HepG2 (cell line): ENCODE results near the gene ZNF341. TPM values are rescaled to one million over a fixed set of nuclear protein-coding genes. Genes with fewer than 3 reads are reported as not detected.

ENCODE experiments used
- ARNTL ChIP-seq: sonication (generic); formaldehyde crosslinking; IDR thresholded peaks from 2 replicates; pipeline ENCODE4 v1.4.0; 2020; ENCODE audit warnings: mild to moderate bottlenecking, missing genetic modification reagents
- GATAD1 ChIP-seq: IDR thresholded peaks from 2 replicates; pipeline ENCODE4 v1.6.1; 2016; ENCODE audit warnings: missing genetic modification reagents, missing compliant biosample characterization
- MLLT10 ChIP-seq: sonication (generic); formaldehyde crosslinking; IDR thresholded peaks from 2 replicates; pipeline ENCODE4 v1.4.0; 2020; ENCODE audit warnings: missing genetic modification reagents
- REXO4 ChIP-seq: sonication (generic); formaldehyde crosslinking; IDR thresholded peaks from 2 replicates; pipeline ENCODE4 v1.8.0; 2022; ENCODE audit warnings: missing genetic modification reagents, mild to moderate bottlenecking, borderline replicate concordance
- SATB2 ChIP-seq: sonication (generic); formaldehyde crosslinking; IDR thresholded peaks from 2 replicates; pipeline ENCODE4 v1.5.0; 2020; ENCODE audit warnings: missing genetic modification reagents
- SOX13 ChIP-seq, 3 experiments: fragments of 450-650 bp in 1 of 3; sonication (generic) in 1 of 3; formaldehyde crosslinking in 1 of 3; IDR thresholded peaks in 2 of 3; conservative IDR thresholded peaks in 1 of 3; 2 replicates each; pipeline versions ENCODE4 v1.5.0 to v1.6.1; 2016 to 2020; ENCODE audit warnings: antibody characterized with exemption in 1 of 3, mild to moderate bottlenecking in 1 of 3, missing compliant biosample characterization in 1 of 3, missing genetic modification reagents in 1 of 3, moderate library complexity in 1 of 3
- SOX5 ChIP-seq: IDR thresholded peaks from 2 replicates; pipeline ENCODE4 v1.6.1; 2016; ENCODE audit warnings: borderline replicate concordance
- TOPORS ChIP-seq: sonication (generic); formaldehyde crosslinking; IDR thresholded peaks from 2 replicates; pipeline ENCODE4 v1.8.0; 2023; ENCODE audit warnings: mild to moderate bottlenecking, missing genetic modification reagents
- ZC3H4 ChIP-seq: sonication (generic); formaldehyde crosslinking; IDR thresholded peaks from 2 replicates; pipeline ENCODE4 v1.4.0; 2020; ENCODE audit warnings: missing genetic modification reagents, borderline replicate concordance
- ZFP36 ChIP-seq: fragments of 150-350 bp; IDR thresholded peaks from 2 replicates; pipeline ENCODE4 v1.6.1; 2018; ENCODE audit warnings: borderline replicate concordance, low read length, low read depth; ENCODE audit not compliant: partially characterized antibody
- ZNF138 ChIP-seq: sonication (generic); formaldehyde crosslinking; IDR thresholded peaks from 2 replicates; pipeline ENCODE4 v1.5.0; 2020; ENCODE audit warnings: mild to moderate bottlenecking, low read depth, missing genetic modification reagents
- ZNF451 ChIP-seq: sonication (generic); formaldehyde crosslinking; IDR thresholded peaks from 2 replicates; pipeline ENCODE4 v1.5.0; 2020; ENCODE audit warnings: mild to moderate bottlenecking, missing genetic modification reagents
- ZNF556 ChIP-seq: sonication (generic); formaldehyde crosslinking; IDR thresholded peaks from 2 replicates; pipeline ENCODE4 v1.4.0; 2020; ENCODE audit warnings: mild to moderate bottlenecking, missing genetic modification reagents, borderline replicate concordance
- ZNF7 ChIP-seq: IDR thresholded peaks from 2 replicates; pipeline ENCODE4 v1.6.1; 2016; ENCODE audit warnings: missing biosample characterization, missing genetic modification reagents
- ZNF747 ChIP-seq: sonication (generic); formaldehyde crosslinking; IDR thresholded peaks from 2 replicates; pipeline ENCODE4 v1.8.1; 2023; ENCODE audit warnings: missing genetic modification reagents, mild to moderate bottlenecking, borderline replicate concordance
- ZNF766 ChIP-seq: sonication (generic); formaldehyde crosslinking; IDR thresholded peaks from 2 replicates; pipeline ENCODE4 v1.5.0; 2020; ENCODE audit warnings: missing genetic modification reagents, borderline replicate concordance
- polyA plus RNA-seq, 8 experiments: library from polyadenylated mRNA; depleted of rRNA in 3 of 8; stranded (reverse) in 7 of 8; unstranded in 1 of 8; fragments of >200 nt; fragmentation: Illumina TruSeq in 4 of 8; extraction: Trizol in 4 of 8; gene quantifications; 2 replicates each; pipeline versions ENCODE4 v1.2.1 to v1.2.3, GENCODE V29; 2011 to 2016; ENCODE audit warnings: low read depth in 4 of 8, missing spikeins in 1 of 8, mixed read lengths in 1 of 8; ENCODE audit not compliant: insufficient read depth in 1 of 8
- total RNA-seq, 5 experiments: library from RNA; depleted of rRNA; stranded (reverse); fragments of >200 nt; fragmentation: Illumina TruSeq; extraction: Trizol; gene quantifications; 2 replicates each; pipeline ENCODE4 v1.2.3, GENCODE V29; 2016; ENCODE audit warnings: low read depth in 1 of 5
- TF ChIP-seq, protein P1 (sequence below): sonication (generic); formaldehyde crosslinking; IDR thresholded peaks from 2 replicates; pipeline ENCODE4 v1.4.0; 2020; ENCODE audit warnings: missing genetic modification reagents, borderline replicate concordance
- TF ChIP-seq, protein P2 (sequence below): sonication (generic); formaldehyde crosslinking; IDR thresholded peaks from 2 replicates; pipeline ENCODE4 v1.4.0; 2020; ENCODE audit warnings: mild to moderate bottlenecking, missing genetic modification reagents
- TF ChIP-seq, protein P3 (sequence below): sonication (generic); formaldehyde crosslinking; IDR thresholded peaks from 2 replicates; pipeline ENCODE4 v1.4.0; 2020; ENCODE audit warnings: missing genetic modification reagents, borderline replicate concordance
- TF ChIP-seq, protein P4 (sequence below): sonication (generic); formaldehyde crosslinking; IDR thresholded peaks from 2 replicates; pipeline ENCODE4 v1.8.0; 2022; ENCODE audit warnings: mild to moderate bottlenecking, missing genetic modification reagents; ENCODE audit not compliant: insufficient replicate concordance
- TF ChIP-seq, protein P5 (sequence below): IDR thresholded peaks from 2 replicates; pipeline ENCODE4 v1.6.1; 2016; ENCODE audit warnings: missing genetic modification reagents, missing compliant biosample characterization

The ZNF341 gene
- total and polyA plus RNA-seq, 2 of the 13 experiments (the other 11 are each of a cell fraction or from before 2014, with no cell fraction given): 1.1 to 2.2 TPM

DNA sequence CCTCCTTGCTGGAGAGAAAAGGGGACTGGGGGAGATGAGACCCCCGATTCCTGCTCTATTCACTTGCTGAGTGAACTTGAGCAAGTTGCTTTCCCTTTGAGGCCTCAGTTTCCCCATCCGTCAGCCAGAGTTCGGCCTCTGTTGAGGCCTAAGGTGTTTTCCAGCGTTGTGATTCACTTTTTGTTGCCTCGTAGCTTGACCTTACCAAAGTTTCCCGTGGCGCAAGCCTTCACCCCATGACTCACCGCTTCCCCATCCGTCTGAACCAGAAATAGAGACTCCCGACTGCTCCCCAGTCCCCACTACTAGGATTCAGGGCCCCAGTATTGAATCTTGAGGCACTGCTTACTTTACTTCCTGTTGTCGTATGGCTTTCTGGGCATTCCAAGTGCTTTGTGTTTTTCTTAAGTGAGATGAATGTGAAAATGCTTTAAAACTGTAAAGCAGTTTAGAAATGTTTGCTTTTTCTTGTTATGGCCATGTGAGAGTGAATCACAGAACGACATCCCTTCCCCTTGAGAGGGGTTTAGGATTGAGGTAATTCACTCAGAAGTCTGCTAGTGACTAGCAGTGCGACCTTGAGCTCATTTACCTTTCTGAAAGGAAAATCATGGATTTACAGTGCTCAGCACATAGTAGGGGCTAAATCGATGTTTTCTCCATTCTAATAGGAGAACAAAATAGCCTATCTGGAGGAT, 80.5 kb downstream of the ZNF341 start (continued):
- TF ChIP-seq, protein P1, sequence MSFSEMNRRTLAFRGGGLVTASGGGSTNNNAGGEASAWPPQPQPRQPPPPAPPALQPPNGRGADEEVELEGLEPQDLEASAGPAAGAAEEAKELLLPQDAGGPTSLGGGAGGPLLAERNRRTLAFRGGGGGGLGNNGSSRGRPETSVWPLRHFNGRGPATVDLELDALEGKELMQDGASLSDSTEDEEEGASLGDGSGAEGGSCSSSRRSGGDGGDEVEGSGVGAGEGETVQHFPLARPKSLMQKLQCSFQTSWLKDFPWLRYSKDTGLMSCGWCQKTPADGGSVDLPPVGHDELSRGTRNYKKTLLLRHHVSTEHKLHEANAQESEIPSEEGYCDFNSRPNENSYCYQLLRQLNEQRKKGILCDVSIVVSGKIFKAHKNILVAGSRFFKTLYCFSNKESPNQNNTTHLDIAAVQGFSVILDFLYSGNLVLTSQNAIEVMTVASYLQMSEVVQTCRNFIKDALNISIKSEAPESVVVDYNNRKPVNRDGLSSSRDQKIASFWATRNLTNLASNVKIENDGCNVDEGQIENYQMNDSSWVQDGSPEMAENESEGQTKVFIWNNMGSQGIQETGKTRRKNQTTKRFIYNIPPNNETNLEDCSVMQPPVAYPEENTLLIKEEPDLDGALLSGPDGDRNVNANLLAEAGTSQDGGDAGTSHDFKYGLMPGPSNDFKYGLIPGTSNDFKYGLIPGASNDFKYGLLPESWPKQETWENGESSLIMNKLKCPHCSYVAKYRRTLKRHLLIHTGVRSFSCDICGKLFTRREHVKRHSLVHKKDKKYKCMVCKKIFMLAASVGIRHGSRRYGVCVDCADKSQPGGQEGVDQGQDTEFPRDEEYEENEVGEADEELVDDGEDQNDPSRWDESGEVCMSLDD: peak; percentile 83; the same call in 1 of the 2 replicates
- TF ChIP-seq ARNTL (no peak), ZC3H4 (CRISPR knock-in tag) (no peak), SOX5 (CRISPR knock-in tag) (no peak), SOX13 (IDR thresholded peaks at IDR 0.05) (no peak), SOX13 (CRISPR knock-in tag; conservative IDR thresholded peaks at IDR 0.05 in 1 of 2, IDR thresholded peaks at IDR 0.05 in 1 of 2) (peak in 1 of 2 experiments; percentile 20; a peak in 1 of 4 replicates), ZNF747 (CRISPR knock-in tag) (0 out of 2 replicates have a peak, but pooled peaks have one; percentile 2), ZNF451 (CRISPR knock-in tag) (peak; percentile 17; the same call in 1 of the 2 replicates), ZNF766 (CRISPR knock-in tag) (no peak), TOPORS (CRISPR knock-in tag) (no peak), ZFP36 (no peak), ZNF138 (CRISPR knock-in tag) (no peak), ZNF556 (no peak; the same call in 1 of the 2 replicates), SATB2 (CRISPR knock-in tag) (no peak), GATAD1 (CRISPR knock-in tag) (peak; percentile 22; the same call in 1 of the 2 replicates), ZNF7 (no peak), MLLT10 (no peak), REXO4 (CRISPR knock-in tag) (no peak)
- TF ChIP-seq, protein P2, sequence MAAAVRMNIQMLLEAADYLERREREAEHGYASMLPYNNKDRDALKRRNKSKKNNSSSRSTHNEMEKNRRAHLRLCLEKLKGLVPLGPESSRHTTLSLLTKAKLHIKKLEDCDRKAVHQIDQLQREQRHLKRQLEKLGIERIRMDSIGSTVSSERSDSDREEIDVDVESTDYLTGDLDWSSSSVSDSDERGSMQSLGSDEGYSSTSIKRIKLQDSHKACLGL (CRISPR knock-in tag): no peak
- TF ChIP-seq, protein P3, sequence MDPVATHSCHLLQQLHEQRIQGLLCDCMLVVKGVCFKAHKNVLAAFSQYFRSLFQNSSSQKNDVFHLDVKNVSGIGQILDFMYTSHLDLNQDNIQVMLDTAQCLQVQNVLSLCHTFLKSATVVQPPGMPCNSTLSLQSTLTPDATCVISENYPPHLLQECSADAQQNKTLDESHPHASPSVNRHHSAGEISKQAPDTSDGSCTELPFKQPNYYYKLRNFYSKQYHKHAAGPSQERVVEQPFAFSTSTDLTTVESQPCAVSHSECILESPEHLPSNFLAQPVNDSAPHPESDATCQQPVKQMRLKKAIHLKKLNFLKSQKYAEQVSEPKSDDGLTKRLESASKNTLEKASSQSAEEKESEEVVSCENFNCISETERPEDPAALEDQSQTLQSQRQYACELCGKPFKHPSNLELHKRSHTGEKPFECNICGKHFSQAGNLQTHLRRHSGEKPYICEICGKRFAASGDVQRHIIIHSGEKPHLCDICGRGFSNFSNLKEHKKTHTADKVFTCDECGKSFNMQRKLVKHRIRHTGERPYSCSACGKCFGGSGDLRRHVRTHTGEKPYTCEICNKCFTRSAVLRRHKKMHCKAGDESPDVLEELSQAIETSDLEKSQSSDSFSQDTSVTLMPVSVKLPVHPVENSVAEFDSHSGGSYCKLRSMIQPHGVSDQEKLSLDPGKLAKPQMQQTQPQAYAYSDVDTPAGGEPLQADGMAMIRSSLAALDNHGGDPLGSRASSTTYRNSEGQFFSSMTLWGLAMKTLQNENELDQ: no peak
- TF ChIP-seq, protein P4, sequence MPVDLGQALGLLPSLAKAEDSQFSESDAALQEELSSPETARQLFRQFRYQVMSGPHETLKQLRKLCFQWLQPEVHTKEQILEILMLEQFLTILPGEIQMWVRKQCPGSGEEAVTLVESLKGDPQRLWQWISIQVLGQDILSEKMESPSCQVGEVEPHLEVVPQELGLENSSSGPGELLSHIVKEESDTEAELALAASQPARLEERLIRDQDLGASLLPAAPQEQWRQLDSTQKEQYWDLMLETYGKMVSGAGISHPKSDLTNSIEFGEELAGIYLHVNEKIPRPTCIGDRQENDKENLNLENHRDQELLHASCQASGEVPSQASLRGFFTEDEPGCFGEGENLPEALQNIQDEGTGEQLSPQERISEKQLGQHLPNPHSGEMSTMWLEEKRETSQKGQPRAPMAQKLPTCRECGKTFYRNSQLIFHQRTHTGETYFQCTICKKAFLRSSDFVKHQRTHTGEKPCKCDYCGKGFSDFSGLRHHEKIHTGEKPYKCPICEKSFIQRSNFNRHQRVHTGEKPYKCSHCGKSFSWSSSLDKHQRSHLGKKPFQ (CRISPR knock-in tag): no peak
- TF ChIP-seq, protein P5, sequence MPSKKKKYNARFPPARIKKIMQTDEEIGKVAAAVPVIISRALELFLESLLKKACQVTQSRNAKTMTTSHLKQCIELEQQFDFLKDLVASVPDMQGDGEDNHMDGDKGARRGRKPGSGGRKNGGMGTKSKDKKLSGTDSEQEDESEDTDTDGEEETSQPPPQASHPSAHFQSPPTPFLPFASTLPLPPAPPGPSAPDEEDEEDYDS (CRISPR knock-in tag): peak; percentile 17; the same call in 1 of the 2 replicates
